GM12873 (cell line): Measurements from ENCODE around the gene ZNF292.

Experiments used
- CTCF ChIP-seq: IDR thresholded peaks from 2 replicates; pipeline ENCODE4 v1.5.1; 2012; ENCODE audit warnings: low read depth, mild to moderate bottlenecking, moderate library complexity, low read length, control low read depth; ENCODE audit not compliant: insufficient read depth; ENCODE audit errors: missing control alignments

Gene ZNF292

GRCh38 chr6:87203448-87204023, 48.2 kb downstream of the ZNF292 start:
- TF ChIP-seq CTCF = no peak

- TF ChIP-seq CTCF = no peak
These were observed 54.4 kb downstream of the ZNF292 start for GRCh38 chr6:87209812-87210211.

GRCh38 chr6:87210979-87211378, 55.6 kb downstream of the ZNF292 start:
- TF ChIP-seq CTCF = no peak

- no peak for TF ChIP-seq CTCF
These were observed 57.2 kb downstream of the ZNF292 start for GRCh38 chr6:87212596-87212995.

GRCh38 chr6:87213364-87213763, 58.0 kb downstream of the ZNF292 start:
- no peak for TF ChIP-seq CTCF

- no peak for TF ChIP-seq CTCF
These were observed 59.5 kb downstream of the ZNF292 start for GRCh38 chr6:87214831-87215230.

GRCh38 chr6:87220997-87221396, 65.6 kb downstream of the ZNF292 start:
- no peak for TF ChIP-seq CTCF
